Stimulated activated CD8-positive, alpha-beta memory T cell treated with anti-CD3 and anti-CD28 coated beads, Interleukin-4, amount 100 ng/mL, for 24 hours (primary cell): ENCODE results near the gene TEAD1.

ENCODE experiments used
- DNase-seq: peaks from one replicate; pipeline ENCODE4 v3.0.0-alpha.2; 2020; ENCODE audit warnings: low read depth

Gene TEAD1

GRCh38 chr11:12811861-12812260 lies 137.6 kb downstream of the TEAD1 start:
- no peak for DNase-seq

GRCh38 chr11:12812849-12813248 lies 138.6 kb downstream of the TEAD1 start:
- DNase-seq: no peak

GRCh38 chr11:12813371-12814225 lies 139.4 kb downstream of the TEAD1 start:
- no peak for DNase-seq

- no peak for DNase-seq
Observed at GRCh38 chr11:12815129-12815480, 140.9 kb downstream of the TEAD1 start.

- no peak for DNase-seq
Observed at GRCh38 chr11:12815931-12816494, 141.8 kb downstream of the TEAD1 start.

- no peak for DNase-seq
Observed at GRCh38 chr11:12817681-12818332, 143.6 kb downstream of the TEAD1 start.

GRCh38 chr11:12818333-12819015 lies 144.3 kb downstream of the TEAD1 start:
- no peak for DNase-seq

- DNase-seq: no peak
Observed at GRCh38 chr11:12822392-12823022, 148.3 kb downstream of the TEAD1 start.

GRCh38 chr11:12824281-12825041 lies 150.2 kb downstream of the TEAD1 start:
- DNase-seq: no peak

- DNase-seq: no peak
Observed at GRCh38 chr11:12826441-12826840, 152.2 kb downstream of the TEAD1 start.

- no peak for DNase-seq
Observed at GRCh38 chr11:12827369-12827768, 153.1 kb downstream of the TEAD1 start.

- DNase-seq: no peak
Observed at GRCh38 chr11:12827929-12828812, 153.9 kb downstream of the TEAD1 start.

GRCh38 chr11:12829131-12829530 lies 154.9 kb downstream of the TEAD1 start:
- no peak for DNase-seq

- no peak for DNase-seq
Observed at GRCh38 chr11:12829540-12830314, 155.5 kb downstream of the TEAD1 start.

GRCh38 chr11:12831471-12832202 lies 157.4 kb downstream of the TEAD1 start:
- DNase-seq: no peak

- DNase-seq: no peak
Observed at GRCh38 chr11:12832480-12833224, 158.4 kb downstream of the TEAD1 start.

- no peak for DNase-seq
Observed at GRCh38 chr11:12834166-12834565, 159.9 kb downstream of the TEAD1 start.

GRCh38 chr11:12834630-12835029 lies 160.4 kb downstream of the TEAD1 start:
- DNase-seq: no peak
